ENCODE data around the gene TSPAN16. TPM values are rescaled to one million over a fixed set of nuclear protein-coding genes. Genes with fewer than 3 reads are reported as not detected.

The TSPAN16 gene
- total RNA-seq, 1 donor from 2014 or later = not detected

DNA sequence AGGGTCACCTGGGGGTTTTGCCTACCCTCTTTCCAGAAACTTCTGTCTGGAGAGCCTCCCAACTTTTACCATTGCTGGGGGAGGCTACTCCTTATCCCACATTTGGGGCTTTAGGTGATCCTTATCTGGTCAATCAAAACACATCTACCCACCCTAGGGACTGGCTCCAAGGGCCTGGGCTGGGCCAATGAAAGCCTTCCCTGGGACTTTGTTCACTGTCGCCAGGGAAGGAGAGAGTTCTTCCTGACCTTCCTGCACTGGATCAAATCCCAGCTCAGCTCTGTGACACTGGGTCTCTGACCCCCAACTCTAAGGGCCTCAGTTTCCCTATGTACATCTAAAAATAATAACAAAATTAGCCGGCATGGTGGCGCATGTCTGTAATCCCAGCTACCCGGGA, 44.7 kb upstream of the TSPAN16 start:
- TF ChIP-seq, protein P1, sequence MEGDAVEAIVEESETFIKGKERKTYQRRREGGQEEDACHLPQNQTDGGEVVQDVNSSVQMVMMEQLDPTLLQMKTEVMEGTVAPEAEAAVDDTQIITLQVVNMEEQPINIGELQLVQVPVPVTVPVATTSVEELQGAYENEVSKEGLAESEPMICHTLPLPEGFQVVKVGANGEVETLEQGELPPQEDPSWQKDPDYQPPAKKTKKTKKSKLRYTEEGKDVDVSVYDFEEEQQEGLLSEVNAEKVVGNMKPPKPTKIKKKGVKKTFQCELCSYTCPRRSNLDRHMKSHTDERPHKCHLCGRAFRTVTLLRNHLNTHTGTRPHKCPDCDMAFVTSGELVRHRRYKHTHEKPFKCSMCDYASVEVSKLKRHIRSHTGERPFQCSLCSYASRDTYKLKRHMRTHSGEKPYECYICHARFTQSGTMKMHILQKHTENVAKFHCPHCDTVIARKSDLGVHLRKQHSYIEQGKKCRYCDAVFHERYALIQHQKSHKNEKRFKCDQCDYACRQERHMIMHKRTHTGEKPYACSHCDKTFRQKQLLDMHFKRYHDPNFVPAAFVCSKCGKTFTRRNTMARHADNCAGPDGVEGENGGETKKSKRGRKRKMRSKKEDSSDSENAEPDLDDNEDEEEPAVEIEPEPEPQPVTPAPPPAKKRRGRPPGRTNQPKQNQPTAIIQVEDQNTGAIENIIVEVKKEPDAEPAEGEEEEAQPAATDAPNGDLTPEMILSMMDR (IDR thresholded peaks at IDR 0.05) = no peak
- no peaks in the 10 kb centered on the region for H3K27me3 Mint-ChIP-seq
- H3K4me1 Mint-ChIP-seq = no peaks in the 10 kb centered on the region
- POLR2A ChIA-PET = interaction anchor here (0.7 kb wide), 1 partner anchor 152 kb away, joined by 3 read pairs; no protein-coding TSS in a partner anchor
- no peak overlapping the region for H3K27ac Mint-ChIP-seq
- H3K4me3 Mint-ChIP-seq = no peak overlapping the region
- no peaks in the 10 kb centered on the region for H3K36me3 Mint-ChIP-seq (ENCODE audit: low read depth)
- intact Hi-C loops (cut with micrococcal nuclease) = no loop called here
- CTCF ChIA-PET = no interaction called here
- no peaks in the 10 kb centered on the region for H3K9me3 Mint-ChIP-seq
- ATAC-seq (ENCODE audit: low read depth) = no peak
- DNase-seq = no peak

DNA sequence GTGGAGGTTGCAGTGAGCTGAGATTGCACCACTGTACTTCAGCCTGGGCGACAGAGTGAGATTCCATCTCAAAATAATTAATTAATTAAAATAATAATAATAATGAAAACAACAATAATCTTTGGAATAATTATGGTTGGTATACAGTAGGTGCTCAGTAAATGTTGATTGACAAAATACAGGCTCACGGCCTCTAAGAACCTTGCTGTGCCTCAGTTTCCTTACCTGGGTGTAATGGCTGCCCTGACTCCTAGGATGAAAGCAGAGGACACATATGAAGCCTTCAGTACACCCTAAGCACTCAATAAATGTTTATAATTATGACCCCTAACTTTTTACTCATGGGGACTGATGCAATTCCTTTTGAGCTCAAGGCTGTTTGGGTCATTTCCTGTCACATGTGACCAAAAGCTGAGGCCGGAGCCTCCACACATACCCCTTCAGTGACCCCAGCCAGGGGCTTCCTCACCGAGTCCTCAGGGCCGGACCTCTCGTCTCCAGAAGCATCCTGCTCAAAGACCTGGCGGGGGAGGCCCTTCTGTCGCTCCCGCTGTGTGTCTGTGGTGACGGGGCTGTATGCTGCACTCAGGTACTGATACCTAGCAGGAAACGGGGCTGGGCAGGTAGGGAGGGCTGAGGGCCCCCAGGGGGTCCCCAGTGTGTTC, 44.2 kb upstream of the TSPAN16 start:
- intact Hi-C loops (cut with micrococcal nuclease) = no loop called here
- POLR2A ChIA-PET = no interaction called here
- no peak for DNase-seq
- CTCF ChIA-PET = no interaction called here
- Mint-ChIP-seq H3K4me3 (no peak overlapping the region), H3K36me3 (ENCODE audit: low read depth) (no peaks in the 10 kb centered on the region), H3K9me3 (no peaks in the 10 kb centered on the region), H3K4me1 (no peaks in the 10 kb centered on the region), H3K27ac (no peak overlapping the region), H3K27me3 (no peaks in the 10 kb centered on the region)
- TF ChIP-seq, protein P1 (IDR thresholded peaks at IDR 0.05) = no peak
- no peak for ATAC-seq (ENCODE audit: low read depth)

DNA sequence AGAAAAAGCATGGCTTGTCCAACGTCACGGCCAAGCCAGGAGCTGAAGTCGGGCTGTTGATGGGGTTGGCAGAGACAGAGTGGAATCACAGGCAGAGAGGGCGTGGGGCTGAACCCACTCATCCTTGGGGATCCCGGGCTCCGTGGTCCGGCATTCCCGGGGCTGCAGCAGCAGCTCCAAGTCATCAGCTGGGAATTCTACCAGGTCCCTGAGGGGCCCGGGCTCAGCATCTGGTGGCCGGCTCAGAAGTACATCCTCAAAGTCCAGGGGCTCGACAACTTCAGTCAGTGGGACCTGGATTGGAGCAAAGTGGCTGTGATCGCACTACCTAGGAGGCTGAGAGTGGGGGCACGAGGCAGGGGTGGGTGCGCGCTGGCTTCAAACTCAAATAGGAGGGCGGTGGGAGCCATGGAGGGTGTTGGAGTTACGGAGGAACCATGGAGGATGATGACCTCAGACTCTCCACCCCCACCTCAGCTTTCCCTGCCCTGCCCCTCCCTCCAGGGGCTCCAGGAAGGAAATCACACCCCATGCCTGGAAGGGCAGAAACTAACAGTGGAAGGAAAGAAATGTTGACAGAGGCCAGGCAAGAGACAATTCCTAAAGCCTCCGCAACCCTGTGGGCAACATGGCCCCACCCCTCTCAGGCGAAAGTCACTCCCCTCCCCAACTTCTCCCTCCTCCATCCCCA, 43.1 kb upstream of the TSPAN16 start:
- DNase-seq = no peak
- no peaks in the 10 kb centered on the region for H3K27me3 Mint-ChIP-seq
- H3K4me3 Mint-ChIP-seq = no peak overlapping the region
- TF ChIP-seq, protein P1 (IDR thresholded peaks at IDR 0.05) = no peak
- no peaks in the 10 kb centered on the region for H3K36me3 Mint-ChIP-seq (ENCODE audit: low read depth)
- H3K4me1 Mint-ChIP-seq = no peaks in the 10 kb centered on the region
- no peak overlapping the region for H3K27ac Mint-ChIP-seq
- ATAC-seq (ENCODE audit: low read depth) = no peak
- H3K9me3 Mint-ChIP-seq = no peaks in the 10 kb centered on the region
- intact Hi-C loops (cut with micrococcal nuclease) = no loop called here
- CTCF ChIA-PET = no interaction called here
- POLR2A ChIA-PET = no interaction called here

DNA sequence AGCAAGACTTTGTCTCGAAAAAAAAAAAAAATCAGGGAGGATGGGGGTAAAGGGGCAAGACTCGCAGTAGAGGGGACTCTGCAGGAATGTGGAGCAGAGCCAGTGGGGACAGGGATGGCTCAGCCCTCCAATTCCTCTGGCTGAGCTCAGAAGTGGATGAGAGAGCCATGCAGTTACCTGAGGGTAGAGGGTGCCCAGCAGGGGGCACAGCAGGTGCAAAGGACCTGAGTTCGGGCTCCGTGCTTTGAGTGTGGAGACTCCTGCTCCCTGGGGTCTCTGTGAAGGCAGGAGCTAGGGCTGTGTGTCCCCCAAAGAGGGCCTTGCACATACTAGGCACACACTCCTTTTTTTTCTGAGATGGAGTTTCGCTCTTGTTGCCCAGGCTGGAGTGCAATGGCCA, 41.3 kb upstream of the TSPAN16 start:
- Mint-ChIP-seq H3K4me3 (no peak overlapping the region), H3K27ac (no peak overlapping the region), H3K9me3 (no peaks in the 10 kb centered on the region), H3K27me3 (no peaks in the 10 kb centered on the region), H3K36me3 (ENCODE audit: low read depth) (no peaks in the 10 kb centered on the region), H3K4me1 (no peaks in the 10 kb centered on the region)
- intact Hi-C loops (cut with micrococcal nuclease) = no loop called here
- POLR2A ChIA-PET = no interaction called here
- no peak for ATAC-seq (ENCODE audit: low read depth)
- TF ChIP-seq, protein P1 (IDR thresholded peaks at IDR 0.05) = no peak
- DNase-seq = no peak
- CTCF ChIA-PET = no interaction called here

DNA sequence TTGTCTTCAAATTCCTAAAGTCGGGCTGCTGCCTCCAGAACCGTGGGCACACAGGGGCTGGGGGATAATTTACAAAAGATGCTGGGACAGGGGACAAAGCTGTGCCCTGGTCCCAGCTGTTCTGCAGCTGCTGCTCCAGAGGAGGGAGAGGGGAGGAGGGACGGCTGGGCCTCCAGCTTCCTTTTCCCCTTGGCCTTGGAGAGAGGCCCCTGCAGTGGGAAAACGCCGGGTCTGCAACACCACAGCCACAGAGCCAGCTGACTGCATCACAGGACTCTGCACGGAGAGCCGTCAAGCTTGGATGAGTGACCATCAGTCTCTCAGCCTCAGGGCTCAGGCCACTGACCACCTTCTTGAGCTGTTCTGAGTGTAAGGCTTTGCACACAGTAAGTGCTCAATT, 39.8 kb upstream of the TSPAN16 start:
- CTCF ChIA-PET = no interaction called here
- no peak for ATAC-seq (ENCODE audit: low read depth)
- POLR2A ChIA-PET = no interaction called here
- H3K27me3 Mint-ChIP-seq = no peaks in the 10 kb centered on the region
- H3K27ac Mint-ChIP-seq = no peak overlapping the region
- DNase-seq = no peak
- no peak overlapping the region for H3K4me3 Mint-ChIP-seq
- TF ChIP-seq, protein P1 (IDR thresholded peaks at IDR 0.05) = no peak
- intact Hi-C loops (cut with micrococcal nuclease) = no loop called here
- H3K36me3 Mint-ChIP-seq (ENCODE audit: low read depth) = no peaks in the 10 kb centered on the region
- H3K4me1 Mint-ChIP-seq = peaks cover 3% of the 10 kb centered on the region
- no peaks in the 10 kb centered on the region for H3K9me3 Mint-ChIP-seq
